NCI-H345 treated with DMSO at 0.1 percent for 48 hours (cell line): ENCODE measurements around the gene FMNL3.
"Not testable (repeated sequence)": the region's sequence is repeated elsewhere in the genome, so short reads cannot be mapped to it uniquely, and the experiment has no call there.

Source experiments
- DNase-seq: peaks from one replicate; lab custom pipeline; 2025; ENCODE audit not compliant: unreplicated experiment; lab: John Stamatoyannopoulos, UW

Gene FMNL3, protein sequence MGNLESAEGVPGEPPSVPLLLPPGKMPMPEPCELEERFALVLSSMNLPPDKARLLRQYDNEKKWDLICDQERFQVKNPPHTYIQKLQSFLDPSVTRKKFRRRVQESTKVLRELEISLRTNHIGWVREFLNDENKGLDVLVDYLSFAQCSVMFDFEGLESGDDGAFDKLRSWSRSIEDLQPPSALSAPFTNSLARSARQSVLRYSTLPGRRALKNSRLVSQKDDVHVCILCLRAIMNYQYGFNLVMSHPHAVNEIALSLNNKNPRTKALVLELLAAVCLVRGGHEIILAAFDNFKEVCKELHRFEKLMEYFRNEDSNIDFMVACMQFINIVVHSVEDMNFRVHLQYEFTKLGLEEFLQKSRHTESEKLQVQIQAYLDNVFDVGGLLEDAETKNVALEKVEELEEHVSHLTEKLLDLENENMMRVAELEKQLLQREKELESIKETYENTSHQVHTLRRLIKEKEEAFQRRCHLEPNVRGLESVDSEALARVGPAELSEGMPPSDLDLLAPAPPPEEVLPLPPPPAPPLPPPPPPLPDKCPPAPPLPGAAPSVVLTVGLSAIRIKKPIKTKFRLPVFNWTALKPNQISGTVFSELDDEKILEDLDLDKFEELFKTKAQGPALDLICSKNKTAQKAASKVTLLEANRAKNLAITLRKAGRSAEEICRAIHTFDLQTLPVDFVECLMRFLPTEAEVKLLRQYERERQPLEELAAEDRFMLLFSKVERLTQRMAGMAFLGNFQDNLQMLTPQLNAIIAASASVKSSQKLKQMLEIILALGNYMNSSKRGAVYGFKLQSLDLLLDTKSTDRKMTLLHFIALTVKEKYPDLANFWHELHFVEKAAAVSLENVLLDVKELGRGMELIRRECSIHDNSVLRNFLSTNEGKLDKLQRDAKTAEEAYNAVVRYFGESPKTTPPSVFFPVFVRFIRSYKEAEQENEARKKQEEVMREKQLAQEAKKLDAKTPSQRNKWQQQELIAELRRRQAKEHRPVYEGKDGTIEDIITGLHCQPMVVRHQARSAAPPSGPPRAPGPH

DNA sequence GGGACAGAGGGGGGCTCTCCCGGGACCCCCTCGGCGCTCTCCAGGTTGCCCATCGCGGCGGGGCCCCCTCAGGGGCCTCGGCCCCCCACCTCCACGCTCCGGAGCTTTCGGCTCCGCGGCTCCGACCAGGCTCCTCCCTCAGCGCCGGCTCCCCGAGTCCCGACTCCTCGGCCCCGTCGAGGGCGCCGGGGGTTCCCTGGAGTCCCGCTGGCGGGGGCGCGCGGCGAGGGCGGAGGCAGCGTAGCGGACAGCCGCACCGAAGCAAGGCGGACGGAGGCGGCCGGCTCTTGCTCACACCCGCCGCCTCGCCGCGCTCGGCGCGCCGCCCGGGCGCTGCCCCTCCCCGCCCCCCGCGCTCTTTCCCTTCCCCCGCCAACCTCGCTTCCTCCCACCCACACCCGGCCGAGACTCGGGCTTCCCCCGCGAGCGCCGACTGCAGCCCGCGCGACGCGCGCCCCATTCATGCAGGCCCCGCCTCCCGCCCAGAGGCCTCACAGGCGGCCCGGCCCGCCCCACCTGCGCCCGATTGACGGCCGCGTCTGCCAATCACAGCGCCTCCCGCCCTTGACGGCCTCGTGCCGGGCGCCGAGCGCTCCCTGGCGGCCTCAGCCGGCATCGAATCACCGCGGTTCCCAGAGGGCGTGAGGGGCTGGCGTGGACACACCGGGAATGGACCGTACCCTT, at the start of gene FMNL3:
TSS of gene FMNL3 (minus strand) at position 278 of the 684 bp plus-strand sequence. CDS start at position 53, 225 bp downstream.
- DNase-seq = peak; percentile 4

DNA sequence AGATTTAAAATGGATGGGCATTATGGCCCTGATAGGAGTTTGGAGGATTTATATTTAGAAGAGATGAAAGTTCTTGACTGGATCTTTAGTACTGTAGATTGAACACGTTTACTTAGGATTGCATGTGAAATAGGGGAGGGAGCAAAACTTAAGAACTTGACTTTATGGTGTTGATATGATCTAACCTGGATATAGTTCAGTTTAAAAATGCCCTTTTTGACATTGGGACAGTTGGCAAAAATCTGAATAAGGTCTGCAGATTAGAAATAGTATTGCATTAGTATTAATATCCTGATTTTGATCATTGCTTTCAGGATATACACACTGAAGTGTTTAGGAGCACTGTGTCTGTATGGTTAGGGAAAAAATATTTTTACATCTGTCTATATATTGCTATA, 43.8 kb upstream of the FMNL3 start:
- no peak for DNase-seq

DNA sequence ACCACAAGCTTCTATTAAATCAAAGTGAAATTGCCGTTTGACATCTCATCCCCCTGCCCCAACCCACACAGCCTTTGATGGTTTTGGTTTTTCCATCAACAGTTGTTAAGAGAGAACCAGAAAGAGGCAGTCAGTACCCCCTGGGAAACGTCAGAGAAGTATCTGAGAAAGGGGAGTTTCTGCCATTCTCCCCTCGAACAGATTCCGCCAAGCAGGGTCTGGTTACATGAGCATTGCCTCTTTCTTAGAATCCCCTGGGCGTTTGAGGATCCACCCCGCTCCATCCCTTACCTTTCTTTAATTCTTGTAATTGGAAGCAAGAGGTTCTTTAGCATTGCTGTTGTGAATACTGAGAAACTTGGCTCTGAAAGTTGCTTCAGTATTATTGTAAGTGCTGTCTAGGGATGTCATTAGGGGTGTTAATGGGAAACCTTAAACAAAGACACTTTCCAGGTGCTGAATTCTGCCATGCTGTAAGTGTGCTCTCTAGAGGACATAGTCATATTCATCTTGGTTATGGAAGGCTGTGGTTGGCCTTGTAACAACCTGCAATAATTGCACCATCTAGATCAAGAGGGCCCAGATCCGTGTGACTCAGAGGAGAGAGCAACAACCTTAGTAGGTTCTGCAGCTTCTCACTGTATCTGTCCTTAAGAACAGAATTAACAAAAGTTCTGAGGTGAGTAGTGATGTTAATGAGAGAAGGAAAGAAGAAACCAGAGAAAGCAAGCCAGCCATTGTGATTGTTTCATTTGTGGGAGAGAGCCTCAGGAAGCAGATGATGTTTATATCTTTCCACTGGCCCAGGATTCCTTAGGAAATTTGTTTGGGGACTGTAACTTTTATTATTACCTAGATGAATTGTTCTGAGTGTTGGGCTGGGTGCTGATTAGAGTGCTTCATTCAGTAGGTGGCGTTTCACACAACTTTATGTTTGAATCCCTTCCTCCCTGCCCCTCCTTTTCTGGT, 43.1 kb upstream of the FMNL3 start:
- DNase-seq = no peak

DNA sequence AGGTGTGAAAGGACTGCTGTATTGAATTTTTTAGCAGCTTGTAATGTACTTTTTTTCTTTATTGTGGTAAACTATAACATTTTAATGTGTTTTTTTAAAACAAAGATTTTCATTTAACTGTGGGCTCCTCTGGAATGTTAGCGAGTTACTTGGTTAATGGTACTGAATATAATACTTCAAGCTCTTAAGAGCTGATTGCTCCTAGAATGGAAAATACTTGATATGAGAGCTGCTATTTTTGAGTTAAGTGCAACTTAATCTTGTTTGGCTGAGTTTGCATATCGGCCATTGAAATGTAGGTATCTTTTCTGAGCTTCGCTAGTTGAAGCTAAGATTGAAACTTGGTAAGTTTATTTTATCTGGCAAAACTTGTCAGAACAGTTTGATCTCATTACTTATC, 41.6 kb upstream of the FMNL3 start:
- DNase-seq = no peak

DNA sequence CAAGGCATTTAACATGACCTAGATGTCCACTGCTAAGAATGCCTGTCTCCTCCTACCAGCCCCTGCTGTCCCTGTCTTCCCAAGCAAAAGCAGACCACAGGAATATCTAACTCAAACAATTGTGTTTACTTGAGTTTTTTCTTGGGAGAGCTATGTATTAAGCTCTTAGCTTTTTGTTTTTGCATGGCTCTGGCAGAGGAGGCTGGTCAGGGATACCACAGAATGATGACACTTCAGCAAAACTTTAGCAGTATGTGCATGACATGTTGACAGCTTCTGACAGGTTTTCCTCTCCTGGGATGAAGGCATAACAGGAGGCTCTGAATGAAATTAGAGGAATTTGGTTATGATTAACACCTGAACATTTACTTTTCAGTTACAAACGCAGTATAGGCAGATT, 41.1 kb upstream of the FMNL3 start:
- no peak for DNase-seq

DNA sequence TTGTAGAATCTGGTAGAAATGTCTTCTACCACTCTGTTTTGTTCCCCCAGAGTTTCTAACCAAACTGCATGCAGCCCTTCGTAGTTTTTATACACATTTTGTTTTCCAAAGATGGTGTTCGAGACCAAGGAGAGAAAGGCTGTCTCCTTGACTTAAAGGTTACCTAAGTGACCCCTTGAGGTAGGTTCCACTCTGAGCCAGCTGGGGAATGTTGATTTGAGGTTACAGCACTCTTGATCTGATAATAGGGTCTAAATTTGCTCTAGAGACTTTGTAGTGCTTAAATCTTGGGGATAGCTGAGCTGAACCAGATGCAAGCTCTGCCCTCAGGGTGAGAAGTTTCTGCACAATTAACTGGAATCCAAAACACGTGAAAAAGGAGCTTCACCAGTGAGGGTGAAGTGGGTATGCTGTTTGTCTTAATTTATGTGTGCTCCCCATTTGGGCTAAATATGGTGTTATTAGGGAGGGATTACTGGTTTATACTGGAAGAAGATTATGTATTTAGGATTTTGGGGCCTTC, 37.2 kb upstream of the FMNL3 start:
- DNase-seq = no peak

- no peak for DNase-seq
Measured at GRCh38 chr12:49741882-49742620, 34.8 kb upstream of the FMNL3 start.

- peak; percentile 62 for DNase-seq
Measured at GRCh38 chr12:49740930-49741881, 34.0 kb upstream of the FMNL3 start, which contains the start of gene TMBIM6. Gene TMBIM6, plus strand, starts transcription at chr12:49741557. Its CDS starts 10,937 bp downstream, at chr12:49752494.

GRCh38 chr12:49740277-49740676, 33.1 kb upstream of the FMNL3 start:
- not testable (repeated sequence) for DNase-seq

GRCh38 chr12:49738721-49739120, 31.5 kb upstream of the FMNL3 start:
- DNase-seq = not testable (repeated sequence)

DNA sequence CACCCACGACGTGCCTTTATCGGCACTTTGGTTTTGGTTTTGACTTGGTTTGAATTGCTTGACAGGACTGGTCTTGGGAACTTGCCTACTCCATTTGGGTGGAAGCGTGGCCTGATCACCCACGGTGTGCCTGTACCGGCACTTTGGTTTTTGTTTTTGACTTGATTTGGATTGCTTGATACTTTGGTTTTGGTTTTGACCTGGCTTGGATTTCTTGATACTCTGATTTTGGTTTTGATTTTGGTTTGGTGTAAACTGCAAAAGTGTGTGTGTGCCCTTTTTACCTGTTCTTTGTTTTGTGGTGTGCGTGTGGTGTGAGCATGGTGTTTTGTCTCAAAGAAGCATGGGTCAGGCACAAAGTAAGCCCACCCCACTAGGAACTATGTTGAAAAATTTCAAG, 27.7 kb upstream of the FMNL3 start:
- not testable (repeated sequence) for DNase-seq

DNA sequence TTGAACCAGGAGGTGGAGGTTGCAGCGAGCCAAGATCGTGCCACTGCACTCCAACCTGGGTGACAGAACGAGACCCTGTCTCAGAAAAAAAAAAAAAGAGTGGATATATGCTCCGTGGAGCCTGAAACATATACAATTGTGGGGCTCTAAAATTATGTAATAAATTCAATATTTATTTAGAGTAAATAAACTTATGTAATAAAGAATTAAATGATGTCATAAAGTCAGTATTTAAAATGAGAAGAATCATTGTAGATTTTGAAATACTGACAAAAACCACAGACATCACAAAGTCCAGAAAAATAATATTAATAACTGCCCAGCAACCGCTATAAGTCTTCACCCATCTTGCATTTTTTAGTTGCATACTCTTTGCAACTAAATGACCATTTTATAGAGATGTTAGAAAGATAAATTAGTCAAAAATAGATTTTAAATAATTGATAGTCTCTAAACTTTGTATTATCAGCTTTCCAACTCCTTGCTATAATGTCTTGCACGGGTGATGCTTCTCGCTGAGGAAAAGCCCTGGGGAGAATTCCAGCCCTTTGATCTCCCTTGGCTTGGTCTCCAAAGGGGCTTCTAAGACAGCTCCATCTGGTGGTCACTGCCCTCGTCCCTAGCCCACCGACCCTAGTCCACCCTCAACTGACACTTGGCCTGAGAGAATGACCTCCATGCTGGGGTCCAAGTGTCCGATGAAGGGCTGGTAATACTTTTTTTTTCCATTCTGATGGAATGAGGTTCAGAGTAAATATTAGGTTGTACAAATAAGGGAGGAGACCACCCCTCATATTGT, 26.2 kb upstream of the FMNL3 start:
- no peak for DNase-seq

DNA sequence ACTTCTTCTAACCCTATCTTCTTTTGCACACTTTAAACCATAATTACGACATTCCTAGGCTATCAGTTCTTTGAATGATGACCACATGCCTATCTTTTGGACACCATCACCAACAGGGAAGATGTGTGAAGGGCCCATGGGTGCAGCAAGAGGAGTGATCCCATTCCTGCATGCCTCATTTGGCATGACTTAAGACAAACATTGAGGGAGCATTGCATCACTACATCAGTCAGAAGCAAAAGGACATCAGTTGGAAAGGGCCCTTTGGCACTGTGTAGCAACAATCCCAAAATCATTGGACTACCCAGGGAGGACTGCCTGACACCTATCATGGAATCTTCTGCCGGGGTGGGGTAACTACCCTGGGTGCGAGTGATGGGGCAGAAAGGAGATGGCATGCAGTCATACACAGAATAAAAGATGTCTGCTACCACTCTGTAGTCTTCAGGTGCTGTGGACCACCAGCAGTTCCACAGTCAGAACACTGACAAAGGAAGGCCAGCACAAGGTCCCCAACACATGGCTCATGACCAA, 23.4 kb upstream of the FMNL3 start:
- DNase-seq = no peak

GRCh38 chr12:49730050-49730449, 22.8 kb upstream of the FMNL3 start:
- DNase-seq = no peak

- DNase-seq = no peak
Measured at GRCh38 chr12:49728446-49728845, 21.2 kb upstream of the FMNL3 start.

GRCh38 chr12:49721355-49721754, 14.2 kb upstream of the FMNL3 start:
- DNase-seq = not testable (repeated sequence)

GRCh38 chr12:49720214-49720613, 13.0 kb upstream of the FMNL3 start:
- DNase-seq = no peak
